ENCODE results near the gene ADORA2A. TPM values are rescaled to one million over a fixed set of nuclear protein-coding genes. Genes with fewer than 3 reads are reported as not detected.

Gene ADORA2A
- polyA plus RNA-seq, 2 of the 4 experiments (the other 2 are of a cell fraction) = 0.48 to 1.8 TPM

DNA sequence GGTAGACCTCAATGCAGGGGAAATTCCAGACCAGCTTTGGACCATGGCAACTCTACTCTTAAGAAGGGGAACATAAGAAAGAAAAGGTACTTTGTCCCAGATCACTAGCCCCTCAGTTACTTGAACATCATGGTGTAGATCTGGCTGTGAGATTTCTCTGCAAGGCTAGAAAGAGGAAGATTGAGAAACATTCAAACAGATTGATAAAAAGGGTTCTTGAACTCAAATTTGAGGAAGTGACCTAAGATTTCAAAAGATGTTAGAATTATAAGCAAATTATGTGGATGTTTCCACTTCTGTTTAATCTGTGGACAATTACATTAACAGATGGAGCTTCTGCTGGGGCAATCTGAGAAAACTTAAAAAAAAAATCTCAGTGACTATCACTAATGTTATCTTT lies 45.9 kb downstream of the ADORA2A start:
- Histone ChIP-seq H3K9me3 (no peaks in the 10 kb centered on the region), H3K4me2 (no peak overlapping the region), H3K4me3 (no peak overlapping the region), H3K27ac (peak overlapping the region in 1 of 2 experiments; percentile 72; a peak in 2 of 6 replicates), H3K4me1 (peaks cover 14% of the 10 kb centered on the region)
- DNase-seq (ENCODE audit: low read depth in 1 of 2, low spot score in 1 of 2) (no peak), FAIRE-seq (no peak), ATAC-seq (no peak)
- ChIA-PET CTCF (interaction anchor here (1.7 kb wide), 1 partner anchor 12 kb away, joined by 4 read pairs; no protein-coding TSS in a partner anchor), POLR2A (no interaction called here)
- no peak for TF ChIP-seq NPAS2 (CRISPR knock-in tag; IDR thresholded peaks at IDR 0.05; ENCODE audit: borderline replicate concordance)
- TF ChIP-seq RCOR1 (IDR thresholded peaks at IDR 0.05; ENCODE audit: low read depth, low read length) = no peak
- no peak for TF ChIP-seq E2F6 (IDR thresholded peaks at IDR 0.05; ENCODE audit: borderline replicate concordance, low read depth)
- TF ChIP-seq CBX2 (IDR thresholded peaks at IDR 0.05; ENCODE audit: borderline replicate concordance, low read depth) = no peak
- no peak for TF ChIP-seq EHF (CRISPR knock-in tag; IDR thresholded peaks at IDR 0.05)
- TF ChIP-seq, protein P1, sequence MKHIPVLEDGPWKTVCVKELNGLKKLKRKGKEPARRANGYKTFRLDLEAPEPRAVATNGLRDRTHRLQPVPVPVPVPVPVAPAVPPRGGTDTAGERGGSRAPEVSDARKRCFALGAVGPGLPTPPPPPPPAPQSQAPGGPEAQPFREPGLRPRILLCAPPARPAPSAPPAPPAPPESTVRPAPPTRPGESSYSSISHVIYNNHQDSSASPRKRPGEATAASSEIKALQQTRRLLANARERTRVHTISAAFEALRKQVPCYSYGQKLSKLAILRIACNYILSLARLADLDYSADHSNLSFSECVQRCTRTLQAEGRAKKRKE (CRISPR knock-in tag; IDR thresholded peaks at IDR 0.05; ENCODE audit: low read depth) = no peak
- no peak for TF ChIP-seq HOXB5 (CRISPR knock-in tag; IDR thresholded peaks at IDR 0.05)
- no peak for TF ChIP-seq FOSB (CRISPR knock-in tag; IDR thresholded peaks at IDR 0.05)
- no peak for TF ChIP-seq BHLHE40 (IDR thresholded peaks at IDR 0.05; ENCODE audit: low read depth, low read length)
- no peak for TF ChIP-seq KDM5A (IDR thresholded peaks at IDR 0.05)
- no peak for TF ChIP-seq PHF8 (IDR thresholded peaks at IDR 0.05; ENCODE audit: borderline replicate concordance, low read depth)
- TF ChIP-seq FOSL2 (IDR thresholded peaks at IDR 0.05) = no peak
- TF ChIP-seq FOSL2 (CRISPR knock-in tag; IDR thresholded peaks at IDR 0.05) = no peak
- no peak for TF ChIP-seq JUN (IDR thresholded peaks at IDR 0.05)
- TF ChIP-seq ESRRA (IDR thresholded peaks at IDR 0.05; ENCODE audit: borderline replicate concordance, low read length) = no peak
- TF ChIP-seq HOXB13 (CRISPR knock-in tag; IDR thresholded peaks at IDR 0.05; ENCODE audit: low read depth) = no peak

- no peak overlapping the region for H3K4me3 ChIP-seq
- ATAC-seq = peak; percentile 73 to 76
- POLR2A ChIA-PET = no interaction called here
- WGBS (ENCODE audit: missing lambda C conversion rate) = 15% methylated on average over 3 of the region's 3 CpGs
- peak in 1 of 2 experiments; percentile 36 for DNase-seq (ENCODE audit: low read depth in 1 of 2, low spot score in 1 of 2)
- H3K27ac ChIP-seq = peak overlapping the region; percentile 35 to 72; a peak in 4 of 6 replicates
- peaks cover 14% of the 10 kb centered on the region for H3K4me1 ChIP-seq
- H3K4me2 ChIP-seq = peak overlapping the region; percentile 62
- H3K9me3 ChIP-seq = no peaks in the 10 kb centered on the region
- TF ChIP-seq ZNF302 (CRISPR knock-in tag; IDR thresholded peaks at IDR 0.05) = no peak
- no peak for TF ChIP-seq RAD21 (conservative IDR thresholded peaks at IDR 0.05 in 1 of 2, IDR thresholded peaks at IDR 0.05 in 1 of 2)
- TF ChIP-seq EHF (CRISPR knock-in tag; IDR thresholded peaks at IDR 0.05) = no peak
- TF ChIP-seq TP53 (CRISPR knock-in tag; IDR thresholded peaks at IDR 0.05) = no peak
- no peak for TF ChIP-seq NPAS2 (CRISPR knock-in tag; IDR thresholded peaks at IDR 0.05; ENCODE audit: borderline replicate concordance)
- no peak for TF ChIP-seq MYC (IDR thresholded peaks at IDR 0.05; ENCODE audit: borderline replicate concordance, low read length)
- TF ChIP-seq ZSCAN20 (CRISPR knock-in tag; IDR thresholded peaks at IDR 0.05) = no peak
- TF ChIP-seq NR3C1 (IDR thresholded peaks at IDR 0.05) = no peak
- no peak for TF ChIP-seq ELK1 (IDR thresholded peaks at IDR 0.05; ENCODE audit: low read depth, low read length)
- TF ChIP-seq POLR2A (IDR thresholded peaks at IDR 0.05; ENCODE audit: low read length) = no peak
- TF ChIP-seq, protein P2, sequence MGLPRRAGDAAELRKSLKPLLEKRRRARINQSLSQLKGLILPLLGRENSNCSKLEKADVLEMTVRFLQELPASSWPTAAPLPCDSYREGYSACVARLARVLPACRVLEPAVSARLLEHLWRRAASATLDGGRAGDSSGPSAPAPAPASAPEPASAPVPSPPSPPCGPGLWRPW (IDR thresholded peaks at IDR 0.05) = no peak
- no peak for TF ChIP-seq CEBPB (IDR thresholded peaks at IDR 0.05)
- FAIRE-seq = no peak
- CTCF ChIA-PET = interaction anchor here (1.0 to 2.2 kb wide), 2 partner anchors 9 to 29 kb away, joined by 6 to 7 read pairs; no protein-coding TSS in a partner anchor
Measured at GRCh38 chr22:24474221-24474620, 46.8 kb downstream of the ADORA2A start.

Data from A549 (cell line).